ENCODE measurements around the gene MTPN.

Gene MTPN

GRCh38 chr7:135956393-135956792, 20.8 kb downstream of the MTPN start:
- DNase-seq, result no peak

- DNase-seq, result no peak
Measured at GRCh38 chr7:135950972-135951371, 26.2 kb downstream of the MTPN start.

DNA sequence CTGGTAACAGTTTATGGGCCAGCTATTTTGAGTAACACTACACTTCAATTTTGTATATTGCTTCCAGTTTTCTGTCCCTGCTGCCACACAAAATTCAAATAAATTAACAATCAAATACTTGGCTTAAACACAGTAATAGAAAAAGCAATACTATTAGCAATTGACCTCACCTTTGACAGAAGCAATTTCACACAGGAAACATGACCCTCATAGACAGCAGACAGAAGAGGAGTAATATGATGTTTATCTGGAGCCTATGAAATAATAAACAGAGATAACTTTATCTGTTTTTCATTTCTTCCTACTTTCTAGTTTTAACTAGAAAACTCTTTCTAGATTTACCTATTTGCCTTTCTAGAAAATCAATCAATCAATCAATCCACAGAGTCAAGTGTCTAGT, 26.7 kb downstream of the MTPN start:
- DNase-seq, result no peak

DNA sequence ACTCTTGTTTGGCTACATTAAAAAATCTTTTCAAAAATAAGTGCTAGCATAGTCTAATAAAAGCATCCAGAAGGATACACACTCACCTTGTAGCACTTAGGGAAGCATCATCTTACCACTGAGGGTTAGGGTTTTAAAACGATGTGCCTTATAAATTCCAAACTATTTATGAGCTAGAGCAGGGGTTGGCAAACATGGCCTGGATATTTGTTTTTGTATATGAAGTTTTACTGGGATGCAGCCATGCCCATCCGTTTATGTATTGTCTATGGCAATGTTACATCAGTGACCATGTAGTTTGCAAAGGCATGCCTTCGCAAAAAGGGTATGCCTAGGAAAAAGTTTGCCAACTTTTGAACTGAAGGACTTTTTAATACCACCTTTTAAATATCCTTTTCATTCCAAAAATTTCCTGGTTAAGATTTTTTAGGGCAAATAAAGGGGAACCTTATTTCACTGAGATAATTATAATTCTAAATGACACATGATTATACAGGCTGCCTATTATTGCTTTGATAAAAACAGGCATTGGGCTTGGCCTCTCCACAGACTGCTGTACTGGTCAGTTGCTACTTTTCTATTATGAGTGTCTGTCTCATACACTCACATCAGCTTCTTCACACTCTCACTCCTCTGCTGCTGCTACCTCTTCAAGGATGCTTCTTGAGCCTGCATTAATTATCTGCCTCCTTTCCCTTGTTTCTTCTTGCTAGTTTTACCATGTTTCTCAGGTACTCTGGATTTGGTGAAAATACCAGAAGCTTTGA, 30.7 kb downstream of the MTPN start:
- DNase-seq, result no peak

DNA sequence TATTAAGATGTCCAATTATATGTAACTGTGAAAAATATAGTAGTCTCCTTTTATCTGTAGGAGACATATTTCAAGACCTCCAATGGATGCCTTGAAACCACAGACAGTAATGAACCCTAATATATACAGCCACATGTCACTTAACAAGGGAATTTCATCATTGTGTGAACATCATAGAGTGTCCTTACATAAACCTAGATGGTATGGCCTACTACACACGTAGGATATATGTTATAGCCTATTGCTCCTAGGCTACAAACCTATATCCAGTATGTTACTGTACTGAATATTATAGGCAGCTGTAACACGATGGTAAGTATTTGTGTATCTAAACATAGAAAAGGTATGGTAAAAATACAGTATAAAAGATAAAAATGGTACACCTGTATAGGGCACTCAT, 32.4 kb downstream of the MTPN start:
- DNase-seq, result no peak

DNA sequence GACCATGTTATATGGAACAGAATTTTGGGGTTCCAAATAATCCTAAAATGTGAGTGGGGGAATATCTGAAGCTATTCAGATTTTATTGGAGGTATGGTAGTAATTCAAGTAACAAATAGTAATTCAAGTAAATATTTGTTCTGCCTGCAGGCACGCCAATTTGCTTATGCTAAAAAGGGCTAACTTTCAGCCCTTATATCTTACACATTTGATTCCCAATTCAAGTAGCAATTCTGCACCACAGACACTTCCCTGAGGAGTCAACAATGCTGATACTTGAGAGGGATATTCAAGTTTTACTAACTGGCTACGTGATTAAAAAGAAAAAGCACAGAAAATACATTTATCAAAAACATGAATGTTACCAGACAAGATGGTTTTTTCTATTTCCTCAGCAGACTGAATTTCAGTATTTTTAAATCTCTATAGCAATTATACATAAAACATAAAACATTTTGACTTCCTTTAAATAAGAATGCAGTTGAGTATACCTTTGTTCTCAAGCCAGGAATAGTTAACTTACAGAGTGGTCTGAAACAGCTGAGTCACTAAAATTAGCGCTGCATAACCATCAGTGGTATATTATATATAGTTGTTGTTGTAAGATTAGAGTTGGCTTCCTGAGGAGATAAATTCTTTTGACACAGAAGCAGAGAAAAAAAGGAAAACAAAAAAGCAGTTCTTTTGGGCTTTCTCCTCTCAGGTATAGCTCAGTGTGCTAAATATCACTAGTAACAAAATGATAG, 33.9 kb downstream of the MTPN start:
- peak; percentile 31 for DNase-seq

DNA sequence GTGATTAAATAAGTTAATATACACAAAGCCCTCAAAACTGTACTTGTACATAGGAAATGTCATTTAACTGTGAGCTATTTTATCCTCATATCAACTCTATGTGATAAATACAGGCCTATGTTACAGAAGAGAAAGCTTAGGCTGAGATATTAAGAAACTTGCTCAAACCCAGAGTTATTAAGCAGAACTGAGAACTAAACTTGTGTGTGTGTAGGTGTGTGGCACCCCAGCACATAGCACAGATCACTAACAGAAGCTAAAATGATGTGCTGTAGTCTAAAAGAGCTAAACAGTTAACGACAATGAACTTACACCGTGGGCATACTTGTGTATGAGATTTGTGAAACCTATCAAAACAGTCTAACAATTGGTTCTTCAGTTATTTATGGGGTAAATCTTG, 34.5 kb downstream of the MTPN start:
- no peak for DNase-seq

DNA sequence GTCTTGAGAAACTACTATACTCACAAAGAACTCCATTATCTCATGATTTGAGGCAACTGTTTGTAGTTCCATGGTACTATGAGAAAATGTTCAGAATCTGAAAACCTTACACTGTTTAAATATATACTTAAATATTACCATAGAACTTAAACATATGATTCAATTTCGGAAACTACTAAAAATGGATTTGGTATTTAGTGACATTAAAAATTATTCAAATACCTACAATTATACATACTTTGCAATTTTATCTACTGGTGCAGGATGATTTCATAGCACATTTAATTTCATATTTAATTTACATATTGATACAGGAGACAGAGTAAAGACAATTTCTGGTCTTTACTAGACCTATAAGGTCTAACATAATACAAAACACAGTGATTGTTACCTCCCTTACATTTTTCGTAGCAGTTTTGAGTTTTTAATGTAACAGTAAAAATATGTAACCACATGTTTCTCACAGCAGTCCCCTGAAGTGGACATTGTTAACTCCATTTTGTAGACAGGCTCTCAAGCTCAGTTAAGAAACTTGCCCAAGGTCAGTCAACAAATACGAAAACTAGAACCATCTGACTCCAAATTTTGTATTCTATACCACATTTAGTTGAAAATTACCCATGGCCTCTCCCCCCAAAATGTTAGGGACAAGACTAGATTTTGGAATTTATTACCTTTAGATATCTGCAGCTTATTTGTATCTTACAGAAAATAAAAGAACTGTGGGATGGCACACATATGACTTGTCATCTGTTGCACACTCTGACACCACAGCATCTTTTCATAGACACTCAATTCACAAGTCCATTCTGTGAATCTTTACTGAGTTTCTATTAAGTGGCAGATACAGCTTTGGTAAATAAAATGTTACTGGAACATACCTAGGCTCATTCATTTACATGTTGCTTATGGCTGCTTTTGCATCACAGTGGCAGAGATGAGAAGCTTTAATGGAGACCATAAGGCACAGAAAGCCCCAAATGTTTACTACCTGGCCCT, 36.8 kb downstream of the MTPN start:
- DNase-seq, result no peak

GRCh38 chr7:135939261-135939812, 37.8 kb downstream of the MTPN start:
- DNase-seq, result no peak

DNA sequence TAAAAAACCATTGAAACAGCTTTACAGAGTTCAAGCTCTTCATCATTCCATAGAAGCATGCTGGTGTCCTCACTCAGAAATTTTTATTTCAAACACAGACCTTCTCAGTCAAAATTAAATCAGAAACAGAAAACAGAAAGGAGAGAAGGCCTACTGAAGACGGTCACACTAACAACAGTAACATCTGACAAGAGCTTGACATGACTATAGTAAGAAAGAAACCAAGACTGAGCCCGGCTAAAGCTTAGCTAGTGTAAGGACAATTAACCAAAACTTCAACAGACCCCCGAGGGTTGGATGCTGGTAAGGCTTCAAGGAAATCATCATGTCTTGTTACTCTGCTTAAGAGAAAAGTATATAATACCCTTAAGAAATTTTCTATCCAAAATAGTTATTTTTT, 38.6 kb downstream of the MTPN start:
- no peak for DNase-seq

DNA sequence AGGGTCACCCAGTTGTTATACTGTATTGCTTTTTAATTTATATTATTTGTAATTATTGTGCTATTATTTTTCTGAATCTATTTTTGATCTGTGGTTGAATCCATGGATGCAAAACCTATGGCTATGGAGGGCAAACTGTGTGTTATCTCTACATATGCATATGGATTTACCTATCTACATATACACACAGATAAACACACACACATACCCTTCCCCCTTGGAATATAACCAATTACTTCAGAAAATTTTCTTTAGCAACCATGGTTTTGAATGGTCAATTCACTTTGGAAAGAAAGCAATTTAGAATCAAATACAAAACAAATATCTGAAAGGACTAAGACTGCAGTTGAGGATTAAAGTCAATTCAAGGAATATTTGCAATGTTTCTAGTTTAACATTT, 39.1 kb downstream of the MTPN start:
- DNase-seq, result no peak

GRCh38 chr7:135936497-135937217, 40.5 kb downstream of the MTPN start:
- no peak for DNase-seq

GRCh38 chr7:135934651-135935050, 42.5 kb downstream of the MTPN start:
- no peak for DNase-seq

- DNase-seq, result no peak
Measured at GRCh38 chr7:135933509-135934188, 43.5 kb downstream of the MTPN start.

- DNase-seq, result no peak
Measured at GRCh38 chr7:135932131-135932530, 45.0 kb downstream of the MTPN start.

GRCh38 chr7:135930565-135931461, 46.3 kb downstream of the MTPN start:
- DNase-seq, result peak; percentile 75

DNA sequence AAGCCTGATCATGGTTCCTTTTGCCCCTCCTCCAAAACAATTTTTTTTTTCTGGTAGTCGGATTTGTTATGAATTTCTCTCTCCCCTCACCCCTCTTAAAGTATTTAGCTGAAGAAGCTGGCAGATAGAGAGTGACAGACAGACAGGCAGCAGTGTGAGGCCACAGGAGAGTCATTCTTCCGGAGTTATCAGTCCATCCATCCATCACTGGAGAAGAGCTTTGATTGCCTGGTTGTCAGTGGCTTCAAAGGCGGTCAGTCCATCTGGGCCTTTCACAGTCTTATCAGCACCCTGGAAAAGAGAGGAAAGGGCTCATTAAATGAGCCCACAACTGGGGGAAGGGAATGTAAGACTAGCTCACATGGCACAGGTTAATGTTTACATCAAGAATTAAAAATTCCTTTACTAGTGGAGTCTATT, 47.4 kb downstream of the MTPN start:
- DNase-seq, result no peak

DNA sequence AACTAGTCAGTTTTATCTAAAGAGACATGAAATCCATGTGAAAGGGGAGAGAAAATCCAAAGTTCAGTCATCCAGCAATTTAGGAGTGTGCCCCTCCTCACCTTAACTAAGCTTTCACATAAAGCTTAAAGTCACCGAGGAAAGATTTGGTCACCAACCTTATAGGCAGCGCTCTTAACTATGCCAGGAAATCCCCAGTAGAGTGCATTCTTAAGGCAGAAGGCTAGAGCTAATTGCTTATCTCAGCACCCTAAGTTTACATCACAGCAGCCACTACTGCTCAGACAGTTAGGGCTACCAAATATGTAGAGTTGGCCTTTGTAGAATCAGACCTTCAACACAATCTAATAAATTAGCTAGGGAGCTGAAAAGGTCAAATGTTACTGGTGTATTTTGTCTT, 47.9 kb downstream of the MTPN start:
- DNase-seq, result peak; percentile 6

DNA sequence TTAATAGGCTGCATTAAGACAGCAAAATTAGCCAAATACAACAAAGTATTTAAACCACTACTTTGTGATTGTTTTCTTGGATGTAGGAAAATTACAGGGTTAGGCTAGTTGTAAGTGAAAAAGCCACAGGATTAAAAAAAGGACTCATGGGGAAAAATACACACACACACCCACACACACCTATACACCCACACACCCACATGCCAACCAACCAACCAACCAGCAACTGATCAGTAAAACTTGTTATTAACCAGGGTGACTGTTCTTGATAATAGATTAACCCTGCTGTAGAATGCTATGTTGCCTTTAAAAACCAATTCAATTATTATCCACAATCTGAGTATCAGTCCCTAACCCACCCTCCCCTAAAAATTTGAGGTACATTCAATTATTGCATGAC, 49.0 kb downstream of the MTPN start:
- no peak for DNase-seq

DNA sequence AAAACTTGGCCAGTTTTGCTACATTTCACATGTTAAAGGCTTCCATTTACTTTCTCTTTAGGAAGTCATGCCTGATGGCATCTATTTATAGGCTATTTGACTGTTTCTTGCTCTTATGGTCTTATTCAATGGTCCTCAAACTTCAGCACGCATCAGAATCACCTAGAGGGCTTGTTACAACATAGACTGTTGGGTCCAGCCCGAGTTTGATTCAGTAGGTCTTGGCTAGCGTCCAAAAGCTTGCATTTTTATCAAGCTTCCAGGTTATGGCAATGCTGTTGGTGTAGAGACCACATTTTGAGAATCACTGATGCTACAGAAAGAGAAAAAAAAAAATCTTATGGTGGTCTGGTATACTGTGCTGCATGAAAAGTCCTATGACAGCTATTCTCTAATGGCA, 51.9 kb downstream of the MTPN start:
- DNase-seq, result peak; percentile 10

Data from fibroblast of skin of abdomen (primary cell).